HepG2 (cell line): ENCODE data around the gene CRLF3. TPM values are rescaled to one million over a fixed set of nuclear protein-coding genes. Genes with fewer than 3 reads are reported as not detected.

Experiments
- ATF3 ChIP-seq: sonication (generic); formaldehyde crosslinking; IDR thresholded peaks from 2 replicates; pipeline ENCODE4 v1.4.0; 2020; ENCODE audit warnings: missing genetic modification reagents
- ATF7 ChIP-seq, 2 experiments: fragments of 450-650 bp in 1 of 2; sonication (generic) in 1 of 2; formaldehyde crosslinking in 1 of 2; IDR thresholded peaks; 2 replicates each; pipeline versions ENCODE4 v1.4.0 to v1.6.1; 2016 to 2020; ENCODE audit warnings: antibody characterized with exemption in 1 of 2, mild to moderate bottlenecking in 1 of 2, missing genetic modification reagents in 1 of 2
- BHLHE40 ChIP-seq: IDR thresholded peaks from 2 replicates; pipeline ENCODE4 v1.6.1; 2011; ENCODE audit warnings: low read length, improper control_type of control experiment
- CAMTA2 ChIP-seq: sonication (generic); formaldehyde crosslinking; IDR thresholded peaks from 2 replicates; pipeline ENCODE4 v1.4.0; 2020; ENCODE audit warnings: mild to moderate bottlenecking, missing genetic modification reagents, borderline replicate concordance
- CREM ChIP-seq, 2 experiments: sonication (generic) in 1 of 2; formaldehyde crosslinking in 1 of 2; IDR thresholded peaks; 2 replicates each; pipeline versions ENCODE4 v1.4.0 to v1.6.1; 2016 to 2020; ENCODE audit warnings: antibody characterized with exemption in 1 of 2, mild to moderate bottlenecking in 1 of 2, missing genetic modification reagents in 1 of 2
- ELF3 ChIP-seq: IDR thresholded peaks from 2 replicates; pipeline ENCODE4 v1.6.1; 2016; ENCODE audit warnings: missing genetic modification reagents, missing compliant biosample characterization
- FOXA3 ChIP-seq: IDR thresholded peaks from 2 replicates; pipeline ENCODE4 v1.6.1; 2016; ENCODE audit warnings: missing genetic modification reagents, missing compliant biosample characterization
- FOXC1 ChIP-seq: sonication (generic); formaldehyde crosslinking; IDR thresholded peaks from 2 replicates; pipeline ENCODE4 v1.8.0; 2022; ENCODE audit warnings: mild to moderate bottlenecking, missing genetic modification reagents, borderline replicate concordance
- MNT ChIP-seq: fragments of 450-650 bp; IDR thresholded peaks from 2 replicates; pipeline ENCODE4 v1.6.1; 2016
- PRDM15 ChIP-seq: sonication (generic); formaldehyde crosslinking; IDR thresholded peaks from 2 replicates; pipeline ENCODE4 v1.4.0; 2020; ENCODE audit warnings: missing genetic modification reagents
- TFDP1 ChIP-seq: IDR thresholded peaks from 2 replicates; pipeline ENCODE4 v1.6.1; 2016; ENCODE audit warnings: missing compliant biosample characterization, missing genetic modification reagents, borderline replicate concordance
- TOE1 ChIP-seq: sonication (generic); formaldehyde crosslinking; IDR thresholded peaks from 2 replicates; pipeline ENCODE4 v1.4.0; 2020; ENCODE audit warnings: mild to moderate bottlenecking, missing genetic modification reagents
- YY1 ChIP-seq: IDR thresholded peaks from 2 replicates; pipeline ENCODE4 v1.6.1; 2011; ENCODE audit warnings: low read length, low read depth, moderate library complexity, mild to moderate bottlenecking; ENCODE audit not compliant: insufficient read depth, insufficient replicate concordance
- ZFP36L1 ChIP-seq: sonication (generic); formaldehyde crosslinking; IDR thresholded peaks from 2 replicates; pipeline ENCODE4 v1.8.0; 2022; ENCODE audit warnings: mild to moderate bottlenecking, missing genetic modification reagents, moderate library complexity
- ZNF224 ChIP-seq: sonication (generic); formaldehyde crosslinking; IDR thresholded peaks from 2 replicates; pipeline ENCODE4 v1.5.0; 2020; ENCODE audit warnings: mild to moderate bottlenecking, missing genetic modification reagents
- ZNF317 ChIP-seq: sonication (generic); formaldehyde crosslinking; IDR thresholded peaks from 2 replicates; pipeline ENCODE4 v1.5.0; 2020; ENCODE audit warnings: mild to moderate bottlenecking, missing genetic modification reagents
- ZNF350 ChIP-seq: sonication (generic); formaldehyde crosslinking; IDR thresholded peaks from 2 replicates; pipeline ENCODE4 v1.4.0; 2020; ENCODE audit warnings: mild to moderate bottlenecking, low read depth, missing genetic modification reagents, borderline replicate concordance
- ZNF710 ChIP-seq: sonication (generic); formaldehyde crosslinking; IDR thresholded peaks from 2 replicates; pipeline ENCODE4 v1.5.0; 2020; ENCODE audit warnings: mild to moderate bottlenecking, missing genetic modification reagents, borderline replicate concordance
- ZNF775 ChIP-seq: sonication (generic); formaldehyde crosslinking; IDR thresholded peaks from 2 replicates; pipeline ENCODE4 v1.4.0; 2020; ENCODE audit warnings: missing genetic modification reagents, mild to moderate bottlenecking, moderate library complexity, borderline replicate concordance
- polyA plus RNA-seq, 8 experiments: library from polyadenylated mRNA; depleted of rRNA in 3 of 8; stranded (reverse) in 7 of 8; unstranded in 1 of 8; fragments of >200 nt; fragmentation: Illumina TruSeq in 4 of 8; extraction: Trizol in 4 of 8; gene quantifications; 2 replicates each; pipeline versions ENCODE4 v1.2.1 to v1.2.3, GENCODE V29; 2011 to 2016; ENCODE audit warnings: low read depth in 4 of 8, missing spikeins in 1 of 8, mixed read lengths in 1 of 8; ENCODE audit not compliant: insufficient read depth in 1 of 8
- total RNA-seq, 5 experiments: library from RNA; depleted of rRNA; stranded (reverse); fragments of >200 nt; fragmentation: Illumina TruSeq; extraction: Trizol; gene quantifications; 2 replicates each; pipeline ENCODE4 v1.2.3, GENCODE V29; 2016; ENCODE audit warnings: low read depth in 1 of 5

CRLF3 gene
- total and polyA plus RNA-seq, 2 of the 13 experiments (the other 11 are each of a cell fraction or from before 2014, with no cell fraction given), result 6.4 to 9.1 TPM

GRCh38 chr17:30831663-30832437 is 7.4 kb upstream of the CRLF3 start, which contains the start of gene ATAD5 (continued):
- no peak for TF ChIP-seq MNT
- TF ChIP-seq ZNF224 (CRISPR knock-in tag), result no peak; the same call in 1 of the 2 replicates
- no peak for TF ChIP-seq ZNF775
- TF ChIP-seq PRDM15 (CRISPR knock-in tag), result 0 out of 2 replicates have a peak, but pooled peaks have one; percentile 41
- peak; percentile 47; the same call in 1 of the 2 replicates for TF ChIP-seq FOXC1 (CRISPR knock-in tag)
- TF ChIP-seq ELF3 (CRISPR knock-in tag), result peak; percentile 88
- peak; percentile 99 for TF ChIP-seq TFDP1 (CRISPR knock-in tag)
- TF ChIP-seq ZNF317 (CRISPR knock-in tag), result peak; percentile 65; the same call in 1 of the 2 replicates
- peak; percentile 91 for TF ChIP-seq ZNF350 (CRISPR knock-in tag)
- TF ChIP-seq ZNF710, result peak; percentile 49; the same call in 1 of the 2 replicates
- peak; percentile 23; the same call in 1 of the 2 replicates for TF ChIP-seq BHLHE40
- TF ChIP-seq YY1, result peak; percentile 73
- TF ChIP-seq ZFP36L1 (CRISPR knock-in tag), result peak; percentile 96
- TF ChIP-seq ATF3 (CRISPR knock-in tag), result 0 out of 2 replicates have a peak, but pooled peaks have one; percentile 29
- TF ChIP-seq CAMTA2, result peak; percentile 39; the same call in 1 of the 2 replicates
- TF ChIP-seq TOE1 (CRISPR knock-in tag), result no peak; the same call in 1 of the 2 replicates
- peak; percentile 41; the same call in 1 of the 2 replicates for TF ChIP-seq CREM (IDR thresholded peaks at IDR 0.05)
- no peak for TF ChIP-seq CREM (CRISPR knock-in tag; IDR thresholded peaks at IDR 0.05)
- no peak for TF ChIP-seq ATF7 (IDR thresholded peaks at IDR 0.05)
- TF ChIP-seq ATF7 (CRISPR knock-in tag; IDR thresholded peaks at IDR 0.05), result 0 out of 2 replicates have a peak, but pooled peaks have one; percentile 6
- TF ChIP-seq FOXA3 (CRISPR knock-in tag), result peak; percentile 77
